Measurements from ENCODE around the gene KLHDC1.
A peak's percentile ranks its signal among the peaks of the same experiment; 100 is the strongest.

KLHDC1 gene

GRCh38 chr14:49679271-49679670, 13.6 kb upstream of the KLHDC1 start:
- no peak for TF ChIP-seq RAD21 (IDR thresholded peaks at IDR 0.05; ENCODE audit: low read depth)
- no peak for TF ChIP-seq EGR1 (IDR thresholded peaks at IDR 0.05)
- no peak for TF ChIP-seq EP300 (IDR thresholded peaks at IDR 0.05; ENCODE audit: borderline replicate concordance)
- no peak for TF ChIP-seq USF1 (IDR thresholded peaks at IDR 0.05)
- no peak for TF ChIP-seq TCF12 (IDR thresholded peaks at IDR 0.05; ENCODE audit: low read depth)
- no peak for TF ChIP-seq TEAD4 (IDR thresholded peaks at IDR 0.05)
- no peak for TF ChIP-seq ZBTB7A (IDR thresholded peaks at IDR 0.05; ENCODE audit: low read depth)
- no peak for TF ChIP-seq MAX (IDR thresholded peaks at IDR 0.05)
- TF ChIP-seq REST (IDR thresholded peaks at IDR 0.05; ENCODE audit: low read depth): no peak
- TF ChIP-seq CEBPB (IDR thresholded peaks at IDR 0.05): no peak
- TF ChIP-seq CREB1 (IDR thresholded peaks at IDR 0.05; ENCODE audit: low read depth): no peak
- TF ChIP-seq NFIC (IDR thresholded peaks at IDR 0.05): no peak
- TF ChIP-seq FOXM1 (IDR thresholded peaks at IDR 0.05; ENCODE audit: borderline replicate concordance, low read depth): no peak

GRCh38 chr14:49686425-49686824, 6.5 kb upstream of the KLHDC1 start:
- TF ChIP-seq USF1 (IDR thresholded peaks at IDR 0.05) (no peak), ZBTB7A (IDR thresholded peaks at IDR 0.05; ENCODE audit: low read depth) (no peak), FOXM1 (IDR thresholded peaks at IDR 0.05; ENCODE audit: borderline replicate concordance, low read depth) (no peak), YY1 (IDR thresholded peaks at IDR 0.05; ENCODE audit: low read depth) (no peak), TAF1 (IDR thresholded peaks at IDR 0.05; ENCODE audit: low read depth) (no peak)

GRCh38 chr14:49687942-49688700, 4.8 kb upstream of the KLHDC1 start, which contains the start of gene POLE2:
Gene POLE2 (minus strand): TSS chr14:49688214. CDS start chr14:49688203, 11 bp downstream.
- TF ChIP-seq TAF1 (IDR thresholded peaks at IDR 0.05; ENCODE audit: low read depth) (peak; percentile 91), MAX (IDR thresholded peaks at IDR 0.05) (peak; percentile 95), ZBTB7A (IDR thresholded peaks at IDR 0.05; ENCODE audit: low read depth) (no peak), CEBPB (IDR thresholded peaks at IDR 0.05) (no peak), EP300 (IDR thresholded peaks at IDR 0.05; ENCODE audit: borderline replicate concordance) (no peak), REST (IDR thresholded peaks at IDR 0.05; ENCODE audit: low read depth) (no peak), RAD21 (IDR thresholded peaks at IDR 0.05; ENCODE audit: low read depth) (no peak), YY1 (IDR thresholded peaks at IDR 0.05; ENCODE audit: low read depth) (peak; percentile 91)

- TF ChIP-seq TCF12 (IDR thresholded peaks at IDR 0.05; ENCODE audit: low read depth) (no peak), MAX (IDR thresholded peaks at IDR 0.05) (no peak), EP300 (IDR thresholded peaks at IDR 0.05; ENCODE audit: borderline replicate concordance) (no peak), USF1 (IDR thresholded peaks at IDR 0.05) (no peak), TAF1 (IDR thresholded peaks at IDR 0.05; ENCODE audit: low read depth) (no peak), CEBPB (IDR thresholded peaks at IDR 0.05) (no peak), FOXM1 (IDR thresholded peaks at IDR 0.05; ENCODE audit: borderline replicate concordance, low read depth) (no peak), REST (IDR thresholded peaks at IDR 0.05; ENCODE audit: low read depth) (no peak), ZBTB7A (IDR thresholded peaks at IDR 0.05; ENCODE audit: low read depth) (no peak), NFIC (IDR thresholded peaks at IDR 0.05) (no peak), CREB1 (IDR thresholded peaks at IDR 0.05; ENCODE audit: low read depth) (no peak), TEAD4 (IDR thresholded peaks at IDR 0.05) (no peak)
Measured at GRCh38 chr14:49688701-49689030, 4.3 kb upstream of the KLHDC1 start.

Data from Ishikawa (cell line).